ENCODE measurements around the gene CADM2. TPM values are rescaled to one million over a fixed set of nuclear protein-coding genes. Genes with fewer than 3 reads are reported as not detected.

Gene CADM2
- total and polyA plus RNA-seq, 3 donors from 2014 or later, result 1.3 to 4.0 (median 2.7) TPM

DNA sequence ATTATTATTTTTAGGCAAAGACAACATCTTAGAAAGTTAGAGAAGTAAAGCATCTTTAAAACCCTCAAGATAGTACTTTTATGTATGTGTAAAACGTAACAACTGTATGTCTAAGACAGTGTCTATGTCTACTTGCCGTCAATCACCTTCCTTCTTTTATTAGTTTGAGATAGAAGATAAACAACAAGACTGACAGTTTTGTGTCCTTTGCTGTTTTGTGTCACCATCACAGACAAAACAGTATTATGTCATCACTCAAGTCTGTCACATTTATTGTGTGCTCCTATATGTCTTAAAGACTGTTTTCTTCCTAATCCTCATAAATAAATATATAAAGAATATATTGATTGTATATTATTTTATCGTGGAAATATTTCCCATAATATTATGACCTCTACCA lies 908.3 kb downstream of the CADM2 start:
- Histone ChIP-seq H3K4me3 (no peak overlapping the region), H3K27me3 (no peaks in the 10 kb centered on the region), H3K36me3 (ENCODE audit: low read depth, missing control alignments) (no peaks in the 10 kb centered on the region), H3K4me1 (no peaks in the 10 kb centered on the region), H3K9me3 (no peaks in the 10 kb centered on the region), H3K27ac (no peak overlapping the region)
- intact Hi-C loops (cut with DNase I; ENCODE audit: low total_unique reads), result no loop called here
- no peak for DNase-seq
- no peak for TF ChIP-seq POLR2A (IDR thresholded peaks at IDR 0.05)
- TF ChIP-seq, protein P1, sequence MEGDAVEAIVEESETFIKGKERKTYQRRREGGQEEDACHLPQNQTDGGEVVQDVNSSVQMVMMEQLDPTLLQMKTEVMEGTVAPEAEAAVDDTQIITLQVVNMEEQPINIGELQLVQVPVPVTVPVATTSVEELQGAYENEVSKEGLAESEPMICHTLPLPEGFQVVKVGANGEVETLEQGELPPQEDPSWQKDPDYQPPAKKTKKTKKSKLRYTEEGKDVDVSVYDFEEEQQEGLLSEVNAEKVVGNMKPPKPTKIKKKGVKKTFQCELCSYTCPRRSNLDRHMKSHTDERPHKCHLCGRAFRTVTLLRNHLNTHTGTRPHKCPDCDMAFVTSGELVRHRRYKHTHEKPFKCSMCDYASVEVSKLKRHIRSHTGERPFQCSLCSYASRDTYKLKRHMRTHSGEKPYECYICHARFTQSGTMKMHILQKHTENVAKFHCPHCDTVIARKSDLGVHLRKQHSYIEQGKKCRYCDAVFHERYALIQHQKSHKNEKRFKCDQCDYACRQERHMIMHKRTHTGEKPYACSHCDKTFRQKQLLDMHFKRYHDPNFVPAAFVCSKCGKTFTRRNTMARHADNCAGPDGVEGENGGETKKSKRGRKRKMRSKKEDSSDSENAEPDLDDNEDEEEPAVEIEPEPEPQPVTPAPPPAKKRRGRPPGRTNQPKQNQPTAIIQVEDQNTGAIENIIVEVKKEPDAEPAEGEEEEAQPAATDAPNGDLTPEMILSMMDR (IDR thresholded peaks at IDR 0.05), result no peak
- whole genome bisulfite sequencing, 2 donors, result 85 to 95% methylated on average over 3 of the region's 3 CpGs

DNA sequence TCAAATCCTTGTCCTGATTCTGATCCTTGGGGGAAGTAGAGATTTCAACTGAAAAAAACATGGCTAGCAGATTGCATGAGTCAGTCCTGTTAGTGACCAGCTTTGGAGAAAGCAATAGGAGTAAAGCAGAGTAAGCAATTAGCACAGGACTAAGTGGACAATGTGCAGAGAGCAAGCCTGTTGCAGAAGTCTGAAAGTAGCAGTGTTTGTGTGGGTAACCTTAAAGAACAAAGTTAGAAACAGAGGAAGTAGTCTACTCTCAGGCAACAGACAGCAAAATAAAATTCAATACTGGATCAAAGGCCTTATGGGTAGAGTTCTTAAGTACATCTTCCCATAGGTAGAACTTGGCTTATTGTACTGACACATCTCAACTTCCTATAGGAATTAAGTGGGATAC lies 916.8 kb downstream of the CADM2 start:
- no peaks in the 10 kb centered on the region for H3K9me3 ChIP-seq
- H3K36me3 ChIP-seq (ENCODE audit: low read depth, missing control alignments), result no peaks in the 10 kb centered on the region
- no peaks in the 10 kb centered on the region for H3K27me3 ChIP-seq
- intact Hi-C loops (cut with DNase I; ENCODE audit: low total_unique reads), result no loop called here
- H3K4me3 ChIP-seq, result no peak overlapping the region
- no peak overlapping the region for H3K27ac ChIP-seq
- TF ChIP-seq, protein P1 (IDR thresholded peaks at IDR 0.05), result no peak
- TF ChIP-seq POLR2A (IDR thresholded peaks at IDR 0.05), result no peak
- H3K4me1 ChIP-seq, result no peaks in the 10 kb centered on the region
- DNase-seq, result no peak

DNA sequence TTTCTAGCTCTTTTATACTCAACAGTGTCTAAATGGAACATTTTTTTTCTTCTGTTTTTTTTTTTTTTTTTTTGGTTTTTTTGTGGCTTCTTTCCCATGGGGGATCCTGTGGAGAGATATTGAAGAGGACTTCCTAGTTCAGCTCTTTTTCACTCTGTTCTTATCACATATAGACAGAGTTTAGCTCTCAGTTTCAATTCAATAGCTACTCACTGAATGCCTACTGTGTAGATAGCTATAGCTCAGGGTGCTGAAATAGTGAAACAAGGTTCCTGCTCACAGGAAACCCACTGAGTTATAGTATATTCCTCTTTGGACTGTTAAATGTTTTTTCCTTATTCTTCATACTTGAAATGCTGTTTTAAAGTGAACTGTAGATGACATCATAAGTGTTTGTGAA lies 918.8 kb downstream of the CADM2 start:
- Histone ChIP-seq H3K36me3 (ENCODE audit: low read depth, missing control alignments) (no peaks in the 10 kb centered on the region), H3K9me3 (no peaks in the 10 kb centered on the region), H3K27ac (no peak overlapping the region), H3K4me3 (no peak overlapping the region), H3K4me1 (no peaks in the 10 kb centered on the region), H3K27me3 (no peaks in the 10 kb centered on the region)
- intact Hi-C loops (cut with DNase I; ENCODE audit: low total_unique reads), result no loop called here
- TF ChIP-seq POLR2A (IDR thresholded peaks at IDR 0.05), result no peak
- TF ChIP-seq, protein P1 (IDR thresholded peaks at IDR 0.05), result no peak
- no peak for DNase-seq

DNA sequence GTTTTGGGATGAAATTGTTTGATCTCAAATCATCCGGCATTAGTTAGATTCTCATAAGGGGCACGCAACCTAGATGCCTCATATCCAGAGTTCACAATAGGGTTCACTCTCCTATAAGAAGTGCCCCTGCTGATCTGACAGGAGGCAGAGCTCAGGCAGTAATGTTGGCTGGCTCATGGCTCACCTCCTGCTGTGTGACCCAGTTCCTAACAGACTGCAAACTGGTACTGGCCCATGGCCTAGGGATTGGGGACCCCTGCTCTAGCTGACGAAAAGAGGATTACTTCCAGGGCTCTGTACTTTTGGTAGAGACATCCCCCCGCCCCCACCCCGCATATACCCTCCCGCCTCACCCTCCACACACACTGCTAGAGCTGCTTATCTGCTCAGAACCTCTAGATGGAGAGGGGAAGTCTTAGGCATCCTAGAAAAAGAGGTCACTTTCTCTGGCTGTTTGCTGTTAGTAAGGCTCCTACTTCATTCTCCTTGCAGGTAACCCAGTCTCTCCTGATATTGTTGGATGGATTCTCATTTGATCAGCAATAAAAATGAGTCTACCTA lies 923.1 kb downstream of the CADM2 start:
- intact Hi-C loops (cut with DNase I; ENCODE audit: low total_unique reads), result no loop called here
- TF ChIP-seq, protein P1 (IDR thresholded peaks at IDR 0.05), result no peak
- TF ChIP-seq POLR2A (IDR thresholded peaks at IDR 0.05), result no peak
- Histone ChIP-seq H3K36me3 (ENCODE audit: low read depth, missing control alignments) (no peaks in the 10 kb centered on the region), H3K9me3 (no peaks in the 10 kb centered on the region), H3K4me1 (no peaks in the 10 kb centered on the region), H3K27me3 (no peaks in the 10 kb centered on the region), H3K4me3 (no peak overlapping the region), H3K27ac (no peak overlapping the region)
- no peak for DNase-seq
- 93 to 100% methylated on average over 2 to 6 of the region's 6 CpGs for WGBS, 2 donors

DNA sequence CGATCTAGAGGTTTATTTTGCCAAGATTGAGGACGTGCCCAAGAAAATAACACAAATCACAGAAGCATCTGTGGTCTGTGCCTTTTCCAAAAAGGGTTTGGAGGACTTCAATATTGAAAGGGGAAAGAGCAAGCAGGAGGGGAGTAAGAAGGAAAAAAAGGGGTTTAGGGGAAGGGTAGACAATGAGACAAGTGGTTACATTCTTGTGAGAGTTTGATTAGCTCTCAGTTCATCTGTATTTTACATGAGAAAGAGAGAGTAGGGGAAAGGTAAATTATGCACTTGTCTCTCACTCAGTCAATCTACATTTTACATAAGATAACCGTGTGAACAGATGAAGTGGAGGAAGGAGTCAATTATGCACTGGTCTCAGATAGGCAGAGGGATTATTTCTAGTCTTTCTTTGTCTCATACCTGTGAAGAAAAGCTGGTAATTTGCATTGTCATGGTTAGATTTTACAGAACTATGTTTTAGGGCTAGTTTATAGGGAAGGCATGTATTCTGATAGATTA lies 931.3 kb downstream of the CADM2 start:
- Histone ChIP-seq H3K4me1 (no peaks in the 10 kb centered on the region), H3K9me3 (no peaks in the 10 kb centered on the region), H3K36me3 (ENCODE audit: low read depth, missing control alignments) (no peaks in the 10 kb centered on the region), H3K27ac (no peak overlapping the region), H3K27me3 (no peaks in the 10 kb centered on the region), H3K4me3 (no peak overlapping the region)
- DNase-seq, result no peak
- intact Hi-C loops (cut with DNase I; ENCODE audit: low total_unique reads), result no loop called here
- WGBS, 2 donors, result 58 to 63% methylated on average over 3 of the region's 3 CpGs
- TF ChIP-seq, protein P1 (IDR thresholded peaks at IDR 0.05), result no peak
- TF ChIP-seq POLR2A (IDR thresholded peaks at IDR 0.05), result no peak
